ENCODE data around the gene PLCD1. TPM values are rescaled to one million over a fixed set of nuclear protein-coding genes. Genes with fewer than 3 reads are reported as not detected.

The PLCD1 gene
- total RNA-seq, 4 donors from 2014 or later, result 43.8 to 48.6 (median 48.0) TPM

DNA sequence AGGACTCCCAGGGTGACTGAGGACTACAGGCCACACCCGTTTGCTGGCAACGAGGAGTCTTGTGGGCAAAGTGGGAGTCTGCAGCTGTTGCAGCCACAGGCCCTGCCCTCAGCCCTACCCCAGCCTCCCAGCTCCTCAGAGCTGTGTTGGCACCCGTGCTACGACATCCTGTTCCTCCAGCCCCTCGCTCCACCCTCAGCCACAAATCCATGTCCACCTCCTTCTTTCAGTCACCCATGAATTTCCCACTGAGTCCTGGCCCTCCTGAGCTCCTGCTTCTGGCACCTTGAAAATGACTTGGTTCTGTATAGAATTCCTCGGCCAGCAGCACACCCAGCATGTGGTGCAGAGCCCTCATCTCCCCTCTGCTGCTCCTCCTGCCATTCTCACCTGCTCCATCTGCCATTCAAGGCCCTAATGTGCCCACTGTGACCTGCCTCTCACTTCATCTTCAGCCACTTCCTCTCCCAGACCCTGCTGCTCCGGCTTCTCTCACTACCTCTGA is 59.8 kb downstream of the PLCD1 start:
- no peak for TF ChIP-seq POLR2A (IDR thresholded peaks at IDR 0.05)
- TF ChIP-seq, protein P1, sequence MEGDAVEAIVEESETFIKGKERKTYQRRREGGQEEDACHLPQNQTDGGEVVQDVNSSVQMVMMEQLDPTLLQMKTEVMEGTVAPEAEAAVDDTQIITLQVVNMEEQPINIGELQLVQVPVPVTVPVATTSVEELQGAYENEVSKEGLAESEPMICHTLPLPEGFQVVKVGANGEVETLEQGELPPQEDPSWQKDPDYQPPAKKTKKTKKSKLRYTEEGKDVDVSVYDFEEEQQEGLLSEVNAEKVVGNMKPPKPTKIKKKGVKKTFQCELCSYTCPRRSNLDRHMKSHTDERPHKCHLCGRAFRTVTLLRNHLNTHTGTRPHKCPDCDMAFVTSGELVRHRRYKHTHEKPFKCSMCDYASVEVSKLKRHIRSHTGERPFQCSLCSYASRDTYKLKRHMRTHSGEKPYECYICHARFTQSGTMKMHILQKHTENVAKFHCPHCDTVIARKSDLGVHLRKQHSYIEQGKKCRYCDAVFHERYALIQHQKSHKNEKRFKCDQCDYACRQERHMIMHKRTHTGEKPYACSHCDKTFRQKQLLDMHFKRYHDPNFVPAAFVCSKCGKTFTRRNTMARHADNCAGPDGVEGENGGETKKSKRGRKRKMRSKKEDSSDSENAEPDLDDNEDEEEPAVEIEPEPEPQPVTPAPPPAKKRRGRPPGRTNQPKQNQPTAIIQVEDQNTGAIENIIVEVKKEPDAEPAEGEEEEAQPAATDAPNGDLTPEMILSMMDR (IDR thresholded peaks at IDR 0.05), result no peak
- TF ChIP-seq EP300 (IDR thresholded peaks at IDR 0.05), result no peak
- H3K4me1 ChIP-seq, result peaks cover 0 to 37% (median 18%) of the 10 kb centered on the region in 4 donors
- WGBS, 2 donors, result 50 to 62% methylated on average over 6 to 7 of the region's 7 CpGs
- no peak overlapping the region for H3K4me3 ChIP-seq
- no peak for DNase-seq (ENCODE audit: low spot score in 2 of 2)
- H3K9me3 ChIP-seq, result no peaks in the 10 kb centered on the region
- H3K27ac ChIP-seq, result peak overlapping the region in 1 of 4 donors; percentile 45
- peaks cover 0 to 68% (median 0%) of the 10 kb centered on the region in 3 donors for H3K36me3 ChIP-seq
- no peaks in the 10 kb centered on the region for H3K27me3 ChIP-seq

DNA sequence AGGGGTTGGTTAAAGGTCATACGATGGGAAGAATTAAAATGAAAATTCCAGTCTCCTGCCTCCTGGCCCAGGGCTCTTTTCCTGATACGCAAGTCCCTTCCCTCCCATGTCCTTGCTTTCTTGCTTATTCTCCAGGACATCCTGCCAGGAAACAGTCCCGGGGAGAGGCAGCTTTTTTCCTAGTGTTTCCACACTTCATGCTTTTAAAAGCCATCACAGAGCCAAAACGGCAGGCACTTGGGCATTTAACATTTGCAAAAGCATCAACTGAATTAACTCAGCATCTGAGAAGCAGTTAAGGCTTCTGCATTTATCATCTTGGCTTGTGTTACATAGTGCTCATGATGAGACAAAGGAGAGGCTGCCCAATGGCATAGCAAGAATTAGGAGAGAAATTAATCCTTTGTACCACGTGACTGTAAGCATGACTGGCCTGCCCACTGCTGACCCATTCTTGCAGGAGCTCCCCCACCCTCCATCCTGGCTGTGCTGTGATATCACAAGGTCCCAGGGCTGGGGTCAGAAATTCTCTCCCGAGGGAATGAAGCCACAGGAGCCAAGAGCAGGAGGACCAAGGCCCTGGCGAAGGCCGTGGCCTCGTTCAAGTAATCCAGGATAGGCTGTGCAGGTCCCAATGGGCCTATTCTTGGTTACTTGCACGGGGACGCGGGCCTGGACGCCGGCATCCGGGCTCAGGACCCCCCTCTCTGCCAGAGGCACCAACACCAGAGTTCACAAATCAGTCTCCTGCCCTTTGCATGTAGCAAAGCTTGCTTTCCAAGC is 60.4 kb downstream of the PLCD1 start:
- H3K27ac ChIP-seq, result peak overlapping the region in 2 of 4 donors; percentile 45 to 47
- DNase-seq (ENCODE audit: low spot score in 2 of 2), result no peak
- no peaks in the 10 kb centered on the region for H3K27me3 ChIP-seq
- H3K4me3 ChIP-seq, result no peak overlapping the region
- peaks cover 0 to 63% (median 0%) of the 10 kb centered on the region in 3 donors for H3K36me3 ChIP-seq
- no peak for TF ChIP-seq POLR2A (IDR thresholded peaks at IDR 0.05)
- TF ChIP-seq, protein P1 (IDR thresholded peaks at IDR 0.05), result no peak
- no peak for TF ChIP-seq EP300 (IDR thresholded peaks at IDR 0.05)
- H3K4me1 ChIP-seq, result peaks cover 0 to 37% (median 18%) of the 10 kb centered on the region in 4 donors
- WGBS, 2 donors, result 65 to 73% methylated on average over 9 to 15 of the region's 15 CpGs
- no peaks in the 10 kb centered on the region for H3K9me3 ChIP-seq

DNA sequence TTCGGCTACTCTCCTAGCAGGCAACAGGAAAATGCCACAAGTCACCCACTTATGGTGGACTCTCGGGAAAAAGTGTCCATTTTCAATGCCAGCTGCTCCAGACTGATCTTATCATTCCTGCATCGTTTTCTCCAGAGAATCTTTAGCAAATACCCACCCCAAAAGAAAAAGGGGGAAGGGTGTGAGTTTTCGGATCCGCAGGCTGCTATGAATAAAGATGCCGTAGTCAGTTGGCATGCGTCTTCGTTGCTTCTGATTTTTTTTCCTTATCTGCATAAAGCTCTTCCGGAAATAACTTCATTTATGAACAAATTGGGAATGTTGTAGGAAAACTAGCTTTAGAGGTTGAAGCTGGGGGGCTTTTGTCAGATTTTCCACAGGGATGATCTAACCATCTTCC is 61.2 kb downstream of the PLCD1 start:
- H3K4me1 ChIP-seq, result peaks cover 0 to 41% (median 19%) of the 10 kb centered on the region in 4 donors
- H3K4me3 ChIP-seq, result no peak overlapping the region
- H3K27me3 ChIP-seq, result no peaks in the 10 kb centered on the region
- H3K27ac ChIP-seq, result peak overlapping the region in 2 of 4 donors; percentile 39 to 47
- no peak for DNase-seq (ENCODE audit: low spot score in 2 of 2)
- 83 to 88% methylated on average over 9 of the region's 9 CpGs for WGBS, 2 donors
- no peaks in the 10 kb centered on the region for H3K9me3 ChIP-seq
- TF ChIP-seq, protein P1 (IDR thresholded peaks at IDR 0.05), result no peak
- TF ChIP-seq POLR2A (IDR thresholded peaks at IDR 0.05) (no peak), EP300 (IDR thresholded peaks at IDR 0.05) (no peak)
- peaks cover 0 to 55% (median 0%) of the 10 kb centered on the region in 3 donors for H3K36me3 ChIP-seq

DNA sequence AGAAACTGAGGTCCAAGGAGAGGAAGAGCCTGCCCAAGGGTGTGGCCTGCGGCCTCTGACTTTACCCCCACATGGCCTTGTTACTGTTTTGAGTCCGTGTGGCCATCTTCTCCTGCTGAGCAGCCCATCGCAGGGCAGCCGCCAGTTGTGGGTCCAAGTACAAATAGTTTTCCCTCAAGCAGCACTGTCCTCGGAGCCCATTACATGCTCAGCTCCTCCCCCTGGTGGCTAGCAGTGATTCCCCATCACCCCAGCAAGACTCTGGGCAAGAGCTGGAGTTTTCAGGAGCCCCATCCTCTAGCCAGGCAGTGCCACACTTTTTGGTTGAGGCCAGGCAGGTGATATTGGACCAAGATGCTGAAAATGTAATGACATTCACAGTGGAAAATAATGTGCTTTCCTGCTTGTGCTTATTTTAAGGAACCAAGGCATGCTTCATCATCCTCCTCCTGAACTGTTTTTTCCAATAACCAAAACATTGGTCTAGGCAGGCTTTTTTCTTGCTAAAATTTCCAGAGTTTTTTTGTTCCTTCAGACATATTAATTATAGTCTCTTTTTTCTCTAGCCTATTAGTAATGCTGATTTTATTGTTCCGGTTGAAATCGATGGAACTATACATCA is 62.1 kb downstream of the PLCD1 start:
- H3K36me3 ChIP-seq, result peaks cover 0 to 46% (median 0%) of the 10 kb centered on the region in 3 donors
- peak overlapping the region in 2 of 4 donors; percentile 50 to 57 for H3K27ac ChIP-seq
- H3K4me1 ChIP-seq, result peaks cover 0 to 50% (median 24%) of the 10 kb centered on the region in 4 donors
- WGBS, 2 donors, result 39 to 40% methylated on average over 7 of the region's 7 CpGs
- H3K4me3 ChIP-seq, result no peak overlapping the region
- no peaks in the 10 kb centered on the region for H3K9me3 ChIP-seq
- H3K27me3 ChIP-seq, result no peaks in the 10 kb centered on the region
- peak; percentile 55 to 80 for DNase-seq (ENCODE audit: low spot score in 2 of 2)
- TF ChIP-seq, protein P1 (IDR thresholded peaks at IDR 0.05), result peak; percentile 57 to 89 (median 76)
- no peak for TF ChIP-seq EP300 (IDR thresholded peaks at IDR 0.05)
- no peak for TF ChIP-seq POLR2A (IDR thresholded peaks at IDR 0.05)

DNA sequence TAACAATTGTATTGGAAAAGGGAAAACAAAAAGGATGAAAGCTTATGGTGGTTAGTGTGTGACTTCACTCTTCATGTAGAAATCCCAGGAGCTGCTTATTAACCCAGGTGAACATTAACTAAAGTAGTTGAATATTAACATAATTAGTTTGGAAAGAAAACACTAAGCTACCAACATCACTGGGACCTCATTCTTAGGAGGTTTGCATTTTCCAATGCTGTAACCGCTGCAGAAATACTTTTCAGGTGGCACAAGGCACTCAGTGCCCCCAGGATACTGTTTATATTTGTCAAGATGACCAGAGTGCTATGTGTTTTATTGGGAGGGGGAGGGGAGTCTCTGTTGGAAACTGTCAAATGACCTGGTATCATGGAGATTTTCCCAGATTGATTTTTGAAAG is 64.7 kb downstream of the PLCD1 start:
- no peak for DNase-seq (ENCODE audit: low spot score in 2 of 2)
- Histone ChIP-seq H3K4me1 (peaks cover 0 to 59% (median 30%) of the 10 kb centered on the region in 4 donors), H3K9me3 (no peaks in the 10 kb centered on the region), H3K4me3 (no peak overlapping the region), H3K27ac (no peak overlapping the region), H3K36me3 (peaks cover 0 to 29% (median 0%) of the 10 kb centered on the region in 3 donors), H3K27me3 (no peaks in the 10 kb centered on the region)
- TF ChIP-seq, protein P1 (IDR thresholded peaks at IDR 0.05), result no peak
- TF ChIP-seq POLR2A (IDR thresholded peaks at IDR 0.05), result no peak
- no peak for TF ChIP-seq EP300 (IDR thresholded peaks at IDR 0.05)
- WGBS, 2 donors, result 82 to 96% methylated on average over 1 of the region's 1 CpG
